GM23248 (cell line): ENCODE results near the gene PRSS57. TPM values are rescaled to one million over a fixed set of nuclear protein-coding genes. Genes with fewer than 3 reads are reported as not detected.

Experiments
- DNase-seq: peaks from one replicate; pipeline ENCODE4 v3.0.0-alpha.2; 2015
- H2AFZ ChIP-seq: fragments of 200-600 bp; sonication (generic); 2 replicates; pipeline ENCODE4 v1.6.1; 2016; ENCODE audit warnings: antibody characterized with exemption
- H3F3A ChIP-seq: fragments of 200-600 bp; sonication (generic); 2 replicates; pipeline ENCODE4 v1.6.1; 2016; ENCODE audit warnings: mild to moderate bottlenecking, antibody characterized with exemption, mixed run types; ENCODE audit not compliant: insufficient read depth
- H3K27ac ChIP-seq: fragments of 200-600 bp; sonication (generic); 2 replicates; pipeline ENCODE4 v1.5.1; 2016; ENCODE audit warnings: mild to moderate bottlenecking
- H3K27me3 ChIP-seq: fragments of 200-600 bp; sonication (generic); replicated peaks from 2 replicates; pipeline ENCODE4 v1.6.1; 2016; ENCODE audit warnings: mild to moderate bottlenecking; ENCODE audit not compliant: insufficient read depth
- H3K36me3 ChIP-seq: fragments of 200-600 bp; sonication (generic); 2 replicates; pipeline ENCODE4 v1.6.1; 2016; ENCODE audit warnings: low read depth, mild to moderate bottlenecking
- H3K4me1 ChIP-seq: fragments of 200-600 bp; sonication (generic); 2 replicates; pipeline ENCODE4 v1.6.1; 2016; ENCODE audit warnings: mild to moderate bottlenecking; ENCODE audit not compliant: insufficient read depth
- H3K4me2 ChIP-seq: fragments of 200-600 bp; sonication (generic); one replicate; pipeline ENCODE4 v1.6.1; 2016; ENCODE audit warnings: mild to moderate bottlenecking; ENCODE audit not compliant: unreplicated experiment
- H3K4me3 ChIP-seq: fragments of 200-600 bp; sonication (generic); 2 replicates; pipeline ENCODE4 v1.5.1; 2016; ENCODE audit warnings: mild to moderate bottlenecking
- H3K79me2 ChIP-seq: fragments of 200-600 bp; sonication (generic); 2 replicates; pipeline ENCODE4 v1.6.1; 2016; ENCODE audit warnings: mild to moderate bottlenecking; ENCODE audit not compliant: insufficient read depth
- H3K9ac ChIP-seq: fragments of 200-600 bp; sonication (generic); 2 replicates; pipeline ENCODE4 v1.6.1; 2016; ENCODE audit warnings: mild to moderate bottlenecking
- H3K9me2 ChIP-seq: fragments of 200-600 bp; sonication (generic); 2 replicates; pipeline ENCODE4 v1.6.1; 2016; ENCODE audit warnings: mixed run types, mild to moderate bottlenecking, moderate library complexity; ENCODE audit not compliant: insufficient read depth
- H3K9me3 ChIP-seq: fragments of 200-600 bp; sonication (generic); one replicate; pipeline ENCODE4 v1.6.1; 2017; ENCODE audit warnings: low read depth
- H4K20me1 ChIP-seq: fragments of 200-600 bp; sonication (generic); 2 replicates; pipeline ENCODE4 v1.6.0; 2016; ENCODE audit not compliant: insufficient read depth
- EZH2 ChIP-seq: fragments of 200-600 bp; sonication (generic); IDR thresholded peaks from 2 replicates; pipeline ENCODE4 v1.6.1; 2018; ENCODE audit warnings: antibody characterized with exemption, mild to moderate bottlenecking; ENCODE audit not compliant: insufficient read depth, poor library complexity, severe bottlenecking
- EZH2phosphoT487 ChIP-seq: fragments of 200-600 bp; sonication (generic); IDR thresholded peaks from 2 replicates; pipeline ENCODE4 v1.6.1; 2018; ENCODE audit warnings: antibody characterized with exemption, moderate library complexity, mild to moderate bottlenecking, low read depth; ENCODE audit not compliant: insufficient read depth
- WGBS, 2 experiments: methylation state at CpG; one replicate each; pipeline ENCODE4 v1.1.6; 2015 to 2017; ENCODE audit warnings: low lambda C conversion rate in 2 of 2, low coverage in 1 of 2; ENCODE audit errors: missing lambda C conversion rate in 2 of 2; 5-methylcytosine and 5-hydroxymethylcytosine counted together
- in situ Hi-C: fragments of 300-500 bp; cut with MboI; formaldehyde crosslinking; loops from 2 replicates; pipeline ENCODE4 v1.15.0; 2020
- polyA plus RNA-seq: library from polyadenylated mRNA; unstranded; fragments of >200 nt; fragmentation: Nextera tagmentation; extraction: Ambion mirVana; gene quantifications from 2 replicates; pipeline ENCODE4 v1.2.1, GENCODE V29; 2016
- total RNA-seq: library from RNA; depleted of rRNA; stranded (reverse); fragments of >200 nt; shearing (Covaris generic); gene quantifications from 2 replicates; pipeline ENCODE4 v1.2.3, GENCODE V29; 2014

PRSS57 gene
- total and polyA plus RNA-seq, 2 experiments from 2014 or later: not detected

DNA sequence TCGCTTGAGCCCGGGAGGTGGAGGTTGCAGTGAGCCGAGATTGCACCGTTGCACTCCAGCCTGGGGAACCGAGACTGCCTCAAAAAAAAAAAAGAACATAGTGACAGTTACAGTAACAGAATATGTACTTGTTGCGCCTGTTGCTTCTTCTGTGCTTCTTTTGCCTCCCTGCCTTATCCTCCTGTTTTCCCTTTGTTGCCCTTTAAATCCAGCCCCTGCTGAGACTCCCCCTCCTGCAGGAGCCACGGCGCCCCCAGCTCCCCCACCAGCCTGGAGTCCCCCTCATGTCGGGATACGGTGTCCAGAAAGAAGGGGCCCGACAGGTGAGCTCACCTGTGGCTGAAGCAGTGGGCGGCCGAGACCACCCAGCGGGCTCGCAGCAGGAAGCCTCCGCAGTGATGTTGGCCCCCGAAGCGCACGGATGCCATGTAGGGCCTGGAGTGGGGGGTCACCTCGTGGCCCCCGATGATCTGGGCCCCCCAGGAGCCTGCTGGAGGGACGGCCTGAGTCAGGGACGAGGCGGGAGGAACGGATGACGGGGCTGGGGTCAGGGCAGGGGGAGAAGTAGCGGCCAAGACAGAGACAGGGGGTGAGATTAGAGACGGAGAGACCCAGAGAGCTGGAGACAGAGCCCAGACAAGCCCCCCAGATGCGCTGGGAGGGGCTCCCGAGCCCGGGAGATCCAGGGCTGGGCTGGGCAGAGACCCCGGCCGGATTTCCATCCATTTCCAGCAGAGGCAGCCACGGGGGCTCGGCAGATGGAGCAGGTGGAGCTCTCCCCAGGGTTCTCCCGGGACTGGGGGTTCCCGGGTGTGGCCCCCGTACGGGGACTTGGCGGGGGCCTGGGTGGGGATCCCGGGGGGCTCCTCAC, 536 bp downstream of the PRSS57 start:
- Histone ChIP-seq H3K9me2 (no peaks in the 10 kb centered on the region), H3K36me3 (no peaks in the 10 kb centered on the region), H2AFZ (no peak overlapping the region), H3K4me3 (no peak overlapping the region), H3K4me1 (no peaks in the 10 kb centered on the region), H4K20me1 (no peaks in the 10 kb centered on the region), H3K27ac (no peak overlapping the region), H3K9ac (no peak overlapping the region), H3K79me2 (no peaks in the 10 kb centered on the region), H3K4me2 (no peak overlapping the region), H3K27me3 (no peaks in the 10 kb centered on the region), H3K9me3 (no peaks in the 10 kb centered on the region), H3F3A (no peaks in the 10 kb centered on the region)
- TF ChIP-seq EZH2: no peak
- no peak for TF ChIP-seq EZH2phosphoT487
- DNase-seq: no peak
- WGBS, 2 experiments: 28 to 35% methylated on average over 14 to 37 of the region's 41 CpGs
- in situ Hi-C loops: no loop called here

DNA sequence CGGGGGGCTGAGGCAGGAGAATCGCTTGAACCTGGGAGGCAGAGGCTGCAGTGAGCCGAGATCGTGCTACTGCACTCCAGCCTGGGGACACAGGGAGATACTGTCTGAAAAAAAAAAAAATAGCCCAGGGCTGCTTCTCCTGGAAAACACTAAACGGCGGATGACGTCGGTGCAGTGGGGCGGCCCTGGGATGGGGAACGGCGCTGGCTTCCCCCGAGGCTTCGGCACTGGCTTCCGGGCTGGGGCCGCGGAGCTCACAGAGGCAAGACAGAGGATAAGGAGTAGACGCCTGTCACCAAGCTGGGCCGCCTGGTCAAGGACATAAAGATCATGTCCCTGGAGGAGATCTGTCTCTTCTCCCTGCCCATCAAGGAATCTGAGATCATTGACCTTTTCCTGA, 5.0 kb downstream of the PRSS57 start:
- WGBS, 2 experiments: 77% methylated on average over 13 to 18 of the region's 18 CpGs
- no peak overlapping the region for H3K27ac ChIP-seq
- no peaks in the 10 kb centered on the region for H3K27me3 ChIP-seq
- DNase-seq: no peak
- H3K4me1 ChIP-seq: no peaks in the 10 kb centered on the region
- no peaks in the 10 kb centered on the region for H3K79me2 ChIP-seq
- no peak overlapping the region for H3K9ac ChIP-seq
- H3K4me2 ChIP-seq: no peak overlapping the region
- H3K9me3 ChIP-seq: no peaks in the 10 kb centered on the region
- H3F3A ChIP-seq: no peaks in the 10 kb centered on the region
- H3K4me3 ChIP-seq: no peak overlapping the region
- H3K36me3 ChIP-seq: no peaks in the 10 kb centered on the region
- TF ChIP-seq EZH2phosphoT487 (no peak), EZH2 (no peak)
- no peak overlapping the region for H2AFZ ChIP-seq
- H3K9me2 ChIP-seq: no peaks in the 10 kb centered on the region
- no peaks in the 10 kb centered on the region for H4K20me1 ChIP-seq
- in situ Hi-C loops: no loop called here

DNA sequence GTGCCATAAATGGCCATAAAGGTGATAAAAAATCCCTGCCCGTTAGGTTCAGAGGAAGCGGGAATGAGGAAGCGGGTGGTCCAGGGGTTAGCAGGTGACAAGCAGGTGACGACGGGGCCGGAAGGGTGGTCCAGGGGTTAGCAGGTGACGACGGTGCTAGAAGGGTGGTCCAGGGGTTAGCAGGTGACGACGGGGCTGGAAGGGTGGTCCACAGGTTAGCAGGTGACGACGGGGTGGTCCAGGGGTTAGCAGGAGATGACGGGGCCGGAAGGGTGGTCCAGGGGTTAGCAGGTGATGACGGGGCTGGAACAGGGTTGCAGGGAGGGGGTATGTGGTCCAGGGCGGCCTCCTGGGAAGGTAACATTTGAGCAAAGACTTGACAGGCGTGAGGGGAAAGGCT, 6.3 kb downstream of the PRSS57 start:
- no peak overlapping the region for H3K9ac ChIP-seq
- no peaks in the 10 kb centered on the region for H3F3A ChIP-seq
- no peak overlapping the region for H2AFZ ChIP-seq
- no peak for DNase-seq
- no peaks in the 10 kb centered on the region for H3K9me2 ChIP-seq
- no peaks in the 10 kb centered on the region for H3K27me3 ChIP-seq
- H3K4me2 ChIP-seq: no peak overlapping the region
- no peaks in the 10 kb centered on the region for H3K4me1 ChIP-seq
- H3K79me2 ChIP-seq: no peaks in the 10 kb centered on the region
- no peaks in the 10 kb centered on the region for H4K20me1 ChIP-seq
- in situ Hi-C loops: no loop called here
- H3K4me3 ChIP-seq: no peak overlapping the region
- no peaks in the 10 kb centered on the region for H3K36me3 ChIP-seq
- H3K9me3 ChIP-seq: no peaks in the 10 kb centered on the region
- TF ChIP-seq EZH2phosphoT487 (no peak), EZH2 (no peak)
- H3K27ac ChIP-seq: no peak overlapping the region
- WGBS, 2 experiments: 86 to 93% methylated on average over 17 of the region's 17 CpGs

DNA sequence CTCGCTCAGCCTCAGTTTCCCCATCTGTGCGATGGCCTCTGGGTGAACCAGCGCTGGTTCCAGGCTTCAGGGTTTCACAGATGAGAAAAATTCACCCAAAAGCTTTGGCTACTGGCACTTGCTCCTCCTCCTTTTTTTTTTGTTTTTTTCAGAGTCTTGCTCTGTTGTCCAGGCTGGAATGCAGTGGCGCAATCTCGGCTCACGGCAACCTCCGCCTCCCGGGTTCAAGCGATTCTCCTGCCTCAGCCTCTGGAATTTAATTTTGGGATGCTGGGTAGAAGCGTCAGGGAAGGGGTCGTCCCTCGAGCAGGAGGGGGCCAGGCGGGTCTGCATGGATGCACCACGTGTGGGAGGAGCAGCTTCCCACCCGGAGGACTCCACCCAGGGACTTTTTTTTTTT, 7.0 kb downstream of the PRSS57 start:
- Histone ChIP-seq H3K9me2 (no peaks in the 10 kb centered on the region), H3K4me3 (no peak overlapping the region), H3K9me3 (no peaks in the 10 kb centered on the region), H3K4me2 (no peak overlapping the region), H2AFZ (no peak overlapping the region), H3K27me3 (no peaks in the 10 kb centered on the region), H3K36me3 (no peaks in the 10 kb centered on the region), H3K79me2 (no peaks in the 10 kb centered on the region), H3K4me1 (no peaks in the 10 kb centered on the region), H4K20me1 (no peaks in the 10 kb centered on the region), H3K27ac (no peak overlapping the region), H3F3A (no peaks in the 10 kb centered on the region), H3K9ac (no peak overlapping the region)
- no peak for DNase-seq
- 27 to 37% methylated on average over 13 to 15 of the region's 15 CpGs for WGBS, 2 experiments
- in situ Hi-C loops: no loop called here
- TF ChIP-seq EZH2: no peak
- no peak for TF ChIP-seq EZH2phosphoT487
